Thymus (tissue), 11 donors: Measurements from ENCODE around the gene MYOD1. TPM values are rescaled to one million over a fixed set of nuclear protein-coding genes. Genes with fewer than 3 reads are reported as not detected.

Experiments
- DNase-seq, 9 donors: peaks; one replicate each; pipeline ENCODE4 v3.0.0-alpha.2; 2013; ENCODE audit warnings: low spot score in 9 of 9, low read depth in 6 of 9, missing footprints in 1 of 9
- H3K27ac ChIP-seq, 2 donors: one replicate each; pipeline ENCODE4 v1.5.1; 2013; ENCODE audit warnings: control low read depth in 1 of 2, low read depth in 1 of 2, low read length in 1 of 2, mild to moderate bottlenecking in 1 of 2, moderate library complexity in 1 of 2
- H3K27me3 ChIP-seq, 2 donors: one replicate each; pipeline ENCODE4 v1.5.1; 2013; ENCODE audit warnings: low read length in 1 of 2; ENCODE audit not compliant: control insufficient read depth in 2 of 2, insufficient read depth in 1 of 2
- H3K36me3 ChIP-seq, 2 donors: one replicate each; pipeline ENCODE4 v1.5.1; 2013; ENCODE audit warnings: low read length in 1 of 2, mild to moderate bottlenecking in 1 of 2, moderate library complexity in 1 of 2; ENCODE audit not compliant: control insufficient read depth in 2 of 2, insufficient read depth in 2 of 2
- H3K4me1 ChIP-seq, 2 donors: one replicate each; pipeline ENCODE4 v1.5.1; 2013; ENCODE audit warnings: low read length in 2 of 2; ENCODE audit not compliant: control insufficient read depth in 2 of 2, insufficient read depth in 2 of 2
- H3K4me3 ChIP-seq, 2 donors: one replicate each; pipeline ENCODE4 v1.5.1; 2013; ENCODE audit warnings: low read length in 2 of 2, control low read depth in 1 of 2, mild to moderate bottlenecking in 1 of 2
- H3K9me3 ChIP-seq, 2 donors: one replicate each; pipeline ENCODE4 v1.5.1; 2013; ENCODE audit warnings: low read length in 1 of 2, mild to moderate bottlenecking in 1 of 2; ENCODE audit not compliant: control insufficient read depth in 2 of 2, insufficient read depth in 1 of 2
- WGBS: extraction: QIAGEN DNeasy Blood & Tissue Kit; methylation state at CpG from one replicate; pipeline ENCODE4 v1.1.7; 2013; 5-methylcytosine and 5-hydroxymethylcytosine counted together
- polyA plus RNA-seq: library from polyadenylated mRNA; stranded (reverse); fragments of 200-250 nt; gene quantifications from one replicate; pipeline ENCODE4 v1.2.3, GENCODE V29; 2013
- total RNA-seq: library from RNA; stranded (reverse); fragments of 120-200 nt; gene quantifications from one replicate; pipeline ENCODE4 v1.2.4, GENCODE V29; 2013
- donor health status: healthy.

The MYOD1 gene
- total and polyA plus RNA-seq, 2 donors, result 0.38 to 0.43 TPM

DNA sequence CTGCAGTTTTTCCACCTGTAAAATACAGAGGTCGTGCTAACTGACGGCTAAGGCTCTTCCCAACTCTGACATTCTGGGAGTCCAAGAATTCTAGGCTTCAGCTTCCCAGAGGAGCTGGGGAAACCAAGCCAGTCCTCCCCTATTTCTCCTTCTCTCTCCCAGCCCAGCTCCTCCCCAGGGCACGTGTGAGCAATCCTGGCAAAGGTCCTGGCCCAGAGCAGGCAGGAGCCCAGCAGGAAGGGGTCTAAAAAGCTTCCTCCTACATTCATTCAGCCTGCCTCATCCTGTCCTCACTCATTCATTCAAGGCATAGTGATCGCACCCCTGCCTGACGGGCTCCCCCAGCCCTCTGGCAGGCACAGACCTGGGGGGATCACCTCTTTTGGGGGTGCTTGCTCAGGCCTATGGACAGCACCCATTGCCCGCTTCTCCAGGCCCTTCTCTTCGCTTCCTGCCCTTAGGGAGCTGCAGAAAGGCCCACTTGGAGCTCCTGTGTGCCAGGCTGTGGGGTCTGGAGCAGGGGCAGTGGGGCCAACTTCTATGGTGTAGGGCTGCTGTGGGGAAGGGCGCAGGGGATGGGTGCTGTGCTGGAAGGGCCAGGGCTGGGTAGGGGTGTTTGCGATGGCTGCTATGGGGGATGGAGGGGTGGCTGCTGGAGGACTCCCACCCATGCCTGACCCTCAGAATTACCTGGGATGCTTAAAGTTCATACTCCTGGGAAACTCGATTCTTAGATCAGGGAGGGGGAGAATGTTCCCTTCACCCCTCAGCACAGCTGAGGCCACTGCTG lies 25.0 kb downstream of the MYOD1 start:
- no peak for DNase-seq
- Histone ChIP-seq H3K36me3 (no peaks in the 10 kb centered on the region), H3K27me3 (peaks cover 6 to 40% of the 10 kb centered on the region in 2 donors), H3K4me3 (no peak overlapping the region), H3K9me3 (no peaks in the 10 kb centered on the region), H3K4me1 (no peaks in the 10 kb centered on the region), H3K27ac (no peak overlapping the region)
- 79% methylated on average over 10 of the region's 10 CpGs for WGBS

DNA sequence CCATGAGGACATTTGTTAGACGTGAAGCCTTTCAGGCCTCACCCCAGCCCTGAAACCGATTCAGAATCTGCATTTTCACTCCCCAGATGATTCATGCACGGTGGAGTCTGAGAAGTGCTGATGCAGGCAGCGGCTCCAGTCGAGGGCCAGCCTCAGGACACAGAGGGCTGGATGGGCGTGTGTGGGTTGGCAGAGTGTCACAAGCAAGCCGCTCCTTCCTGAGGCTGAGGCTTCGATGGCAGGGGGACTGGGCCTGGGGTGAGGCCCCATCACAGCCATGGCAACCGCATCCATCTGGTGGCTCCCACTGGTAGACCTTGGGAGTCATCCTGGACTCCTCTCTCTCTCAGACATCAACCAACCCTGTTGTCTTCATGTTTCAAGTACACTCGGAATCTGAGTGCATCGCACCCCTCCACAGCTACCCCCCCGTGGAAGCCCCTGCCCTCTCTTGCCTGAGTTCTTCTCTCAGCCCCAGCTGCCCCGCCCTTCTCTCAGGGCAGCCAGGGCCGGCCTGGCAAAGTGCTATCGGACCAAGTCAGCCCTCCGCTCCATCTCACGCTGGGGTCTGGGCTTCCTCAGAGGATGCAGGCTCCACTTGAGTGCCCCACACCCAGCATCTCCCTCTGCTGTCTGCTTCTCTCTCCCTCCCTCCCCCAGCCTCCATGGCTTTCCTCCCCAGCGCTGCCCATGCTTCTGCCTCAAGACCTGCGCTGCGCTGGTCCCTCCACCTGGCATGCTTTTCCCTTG lies 25.8 kb downstream of the MYOD1 start:
- no peak for DNase-seq
- Histone ChIP-seq H3K27me3 (peaks cover 3 to 31% of the 10 kb centered on the region in 2 donors), H3K4me3 (no peak overlapping the region)

DNA sequence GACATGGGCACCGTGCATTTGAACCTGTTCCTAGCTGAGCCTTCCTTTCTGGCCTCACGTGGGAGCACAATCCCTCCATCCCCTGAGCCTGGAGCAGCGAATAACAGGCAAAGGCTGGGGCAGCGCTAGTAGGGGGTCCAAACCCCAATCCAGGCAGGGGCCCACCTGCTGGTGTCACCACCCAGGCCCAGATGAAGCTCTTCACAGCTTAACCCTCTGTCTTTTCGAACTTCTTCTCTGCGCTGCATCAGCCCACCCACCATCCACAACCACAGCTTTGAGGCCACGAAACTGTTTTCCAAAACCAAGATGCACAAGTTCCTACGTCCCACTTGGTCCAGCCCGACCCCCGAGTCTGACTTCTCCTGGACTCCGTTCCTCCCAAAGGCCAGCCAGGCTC lies 26.7 kb downstream of the MYOD1 start:
- Histone ChIP-seq H3K27me3 (peaks cover 0 to 23% of the 10 kb centered on the region in 2 donors), H3K4me1 (no peaks in the 10 kb centered on the region), H3K9me3 (no peaks in the 10 kb centered on the region), H3K36me3 (no peaks in the 10 kb centered on the region), H3K27ac (no peak overlapping the region), H3K4me3 (no peak overlapping the region)
- WGBS, result 84% methylated on average over 11 of the region's 11 CpGs
- DNase-seq, result no peak

More for the DNA sequence above, 25.8 kb downstream of the MYOD1 start:
- H3K36me3 ChIP-seq, result no peaks in the 10 kb centered on the region
- H3K4me1 ChIP-seq, result no peaks in the 10 kb centered on the region
- no peak overlapping the region for H3K27ac ChIP-seq
- WGBS, result 89% methylated on average over 20 of the region's 20 CpGs
- no peaks in the 10 kb centered on the region for H3K9me3 ChIP-seq

GRCh38 chr11:17747131-17747955 lies 28.0 kb downstream of the MYOD1 start:
- no peak for DNase-seq
- Histone ChIP-seq H3K4me1 (no peaks in the 10 kb centered on the region), H3K9me3 (no peaks in the 10 kb centered on the region), H3K36me3 (no peaks in the 10 kb centered on the region), H3K4me3 (no peak overlapping the region), H3K27me3 (peaks cover 0 to 15% of the 10 kb centered on the region in 2 donors), H3K27ac (no peak overlapping the region)
- 87% methylated on average over 19 of the region's 19 CpGs for WGBS

DNA sequence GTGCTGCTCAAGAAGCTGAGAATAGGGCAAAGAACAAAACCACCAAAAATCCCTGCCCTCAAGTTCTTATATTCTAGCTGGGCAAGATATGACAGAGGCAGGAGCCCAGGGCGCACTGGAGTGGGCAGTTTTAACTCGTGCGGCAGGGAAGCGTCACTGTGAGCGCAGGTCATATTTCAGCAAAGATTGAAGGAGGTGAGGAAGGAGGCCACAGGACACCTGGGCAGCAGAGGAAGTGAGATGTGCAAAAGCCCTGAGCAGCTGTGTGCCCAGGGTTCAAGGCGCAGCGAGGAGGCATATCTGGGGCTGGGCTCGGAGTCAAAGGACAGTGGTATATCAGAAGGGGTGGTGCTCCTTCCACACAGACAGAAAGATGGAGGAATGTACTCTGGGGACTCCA lies 28.7 kb downstream of the MYOD1 start:
- WGBS, result 95% methylated on average over 8 of the region's 8 CpGs
- Histone ChIP-seq H3K4me3 (no peak overlapping the region), H3K27ac (no peak overlapping the region), H3K27me3 (peaks cover 0 to 14% of the 10 kb centered on the region in 2 donors), H3K4me1 (no peaks in the 10 kb centered on the region), H3K36me3 (no peaks in the 10 kb centered on the region), H3K9me3 (no peaks in the 10 kb centered on the region)
- no peak for DNase-seq

DNA sequence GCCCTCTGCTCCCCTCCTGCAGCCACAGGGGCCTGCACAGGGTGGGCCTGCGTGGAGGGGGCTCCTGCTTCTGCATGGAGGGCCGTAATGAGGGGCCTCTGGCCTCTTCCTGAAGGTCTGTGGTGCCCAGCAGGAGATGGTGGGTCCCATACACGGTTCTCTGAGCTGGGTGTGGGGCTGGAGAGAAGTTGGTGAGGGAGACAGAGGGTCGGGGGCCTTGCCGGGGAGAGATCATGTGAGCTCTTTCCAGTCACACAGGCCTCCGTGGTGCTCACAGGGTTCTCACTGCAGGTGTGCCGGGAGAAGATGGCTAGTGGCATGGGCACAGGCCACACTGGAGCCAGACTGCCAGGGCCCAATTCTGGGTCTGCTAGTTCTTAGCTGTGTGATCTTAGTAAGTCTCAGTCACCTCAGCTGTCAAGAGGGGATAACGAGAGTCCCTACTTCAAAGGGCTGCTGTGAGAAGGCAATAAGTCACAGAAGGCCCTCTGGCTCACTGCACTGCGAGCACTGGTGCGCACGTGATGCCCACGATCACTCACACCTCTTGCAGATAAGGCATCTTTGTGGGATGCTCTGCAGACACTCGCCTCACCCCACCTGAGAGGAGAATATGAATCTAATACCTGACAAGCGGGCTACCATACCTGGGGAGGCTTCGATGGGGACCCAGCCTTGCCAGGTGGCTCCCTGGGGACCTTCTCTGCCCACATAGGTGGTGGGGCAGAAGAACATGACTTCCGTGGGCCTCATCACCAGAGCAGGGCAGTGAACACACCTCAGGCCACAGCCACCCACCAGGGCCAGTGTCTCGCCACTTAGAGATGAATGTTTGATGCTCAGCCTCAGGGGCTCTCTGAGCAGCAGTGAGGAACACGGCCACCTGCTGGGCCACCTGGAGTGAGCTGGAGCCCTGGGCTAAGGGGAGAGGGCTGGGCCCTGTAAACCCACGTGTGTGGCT lies 29.7 kb downstream of the MYOD1 start:
- peaks cover 0 to 12% of the 10 kb centered on the region in 2 donors for H3K27me3 ChIP-seq
- 81% methylated on average over 19 of the region's 19 CpGs for WGBS
- no peak overlapping the region for H3K27ac ChIP-seq
- no peaks in the 10 kb centered on the region for H3K4me1 ChIP-seq
- no peaks in the 10 kb centered on the region for H3K9me3 ChIP-seq
- no peaks in the 10 kb centered on the region for H3K36me3 ChIP-seq
- no peak overlapping the region for H3K4me3 ChIP-seq
- DNase-seq, result no peak

DNA sequence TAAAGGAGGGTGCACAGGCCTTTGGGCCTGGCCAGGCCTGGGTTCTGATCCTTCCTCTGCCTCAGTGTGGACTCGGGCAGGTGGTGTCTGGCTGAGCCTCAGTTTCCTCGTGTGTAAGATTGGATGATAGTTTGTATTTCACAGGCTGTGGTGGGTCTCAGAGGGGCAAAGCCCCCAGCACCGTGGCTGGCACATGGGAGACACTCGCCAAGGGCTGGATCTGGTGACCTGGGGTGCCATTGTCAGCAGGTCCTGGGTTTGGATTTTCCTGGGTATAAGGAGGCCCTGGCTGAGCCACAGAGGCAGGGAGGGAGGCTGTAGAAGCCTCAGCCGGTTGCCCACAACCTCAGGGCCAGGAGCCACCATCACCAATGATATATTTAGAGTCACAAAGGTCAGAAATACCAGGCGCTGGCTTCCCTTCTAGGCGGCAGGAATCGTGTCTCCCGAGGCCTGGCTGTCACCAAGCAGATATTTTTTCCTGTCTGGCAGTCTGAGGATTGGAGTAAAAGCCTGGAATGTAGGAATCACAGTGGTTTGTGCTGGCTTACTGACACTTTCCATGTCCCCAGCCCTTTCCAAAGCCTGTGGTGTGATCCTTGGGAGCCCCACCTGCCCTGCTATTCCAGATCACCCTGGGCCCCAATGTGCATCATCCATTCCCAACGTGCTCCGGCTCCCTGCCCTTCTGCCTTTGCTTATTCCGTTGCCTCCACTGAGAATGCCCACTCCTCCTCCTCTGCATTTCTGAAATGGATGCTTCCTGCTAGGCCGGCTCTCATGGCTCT lies 30.8 kb downstream of the MYOD1 start:
- Histone ChIP-seq H3K4me3 (no peak overlapping the region), H3K27ac (no peak overlapping the region), H3K27me3 (peaks cover 0 to 7% of the 10 kb centered on the region in 2 donors), H3K36me3 (no peaks in the 10 kb centered on the region), H3K9me3 (no peaks in the 10 kb centered on the region), H3K4me1 (no peaks in the 10 kb centered on the region)
- 72% methylated on average over 13 of the region's 13 CpGs for WGBS
- DNase-seq, result no peak

GRCh38 chr11:17750801-17751165 lies 31.4 kb downstream of the MYOD1 start:
- no peak for DNase-seq
- Histone ChIP-seq H3K27me3 (peaks cover 0 to 6% of the 10 kb centered on the region in 2 donors), H3K4me3 (no peak overlapping the region), H3K36me3 (no peaks in the 10 kb centered on the region), H3K4me1 (no peaks in the 10 kb centered on the region), H3K9me3 (no peaks in the 10 kb centered on the region), H3K27ac (no peak overlapping the region)
- WGBS, result 72% methylated on average over 2 of the region's 2 CpGs
